ENCODE data around the gene MAML2.

DNA sequence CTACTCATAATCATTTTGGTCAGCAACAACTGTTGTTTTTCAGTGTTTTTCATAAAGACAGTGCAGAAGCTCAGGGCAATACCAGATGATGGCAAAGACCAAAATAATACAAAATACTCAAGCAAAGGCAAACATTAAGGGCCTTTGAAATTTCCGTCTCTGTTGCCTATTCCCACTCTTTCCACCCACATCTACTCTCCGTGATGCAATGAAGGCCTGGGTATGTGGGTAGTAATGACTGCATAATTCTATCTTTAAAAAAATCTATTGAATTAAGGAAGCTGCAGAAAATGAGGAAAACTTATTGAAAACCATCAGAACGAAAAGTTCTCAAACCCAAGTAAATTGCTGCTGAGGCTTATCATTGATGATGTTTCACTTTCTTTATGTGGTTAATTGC is 203.3 kb downstream of the MAML2 start:
- no peak for TF ChIP-seq XBP1 (CRISPR knock-in tag; IDR thresholded peaks at IDR 0.05)
- TF ChIP-seq CEBPG (CRISPR knock-in tag; IDR thresholded peaks at IDR 0.05) = no peak
- TF ChIP-seq ARNTL (CRISPR knock-in tag; IDR thresholded peaks at IDR 0.05) = no peak
- TF ChIP-seq JUNB (CRISPR knock-in tag; IDR thresholded peaks at IDR 0.05; ENCODE audit: borderline replicate concordance) = no peak
- TF ChIP-seq, protein P1, sequence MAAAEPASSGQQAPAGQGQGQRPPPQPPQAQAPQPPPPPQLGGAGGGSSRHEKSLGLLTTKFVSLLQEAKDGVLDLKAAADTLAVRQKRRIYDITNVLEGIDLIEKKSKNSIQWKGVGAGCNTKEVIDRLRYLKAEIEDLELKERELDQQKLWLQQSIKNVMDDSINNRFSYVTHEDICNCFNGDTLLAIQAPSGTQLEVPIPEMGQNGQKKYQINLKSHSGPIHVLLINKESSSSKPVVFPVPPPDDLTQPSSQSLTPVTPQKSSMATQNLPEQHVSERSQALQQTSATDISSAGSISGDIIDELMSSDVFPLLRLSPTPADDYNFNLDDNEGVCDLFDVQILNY (CRISPR knock-in tag; conservative IDR thresholded peaks at IDR 0.05) = no peak
- TF ChIP-seq, protein P2, sequence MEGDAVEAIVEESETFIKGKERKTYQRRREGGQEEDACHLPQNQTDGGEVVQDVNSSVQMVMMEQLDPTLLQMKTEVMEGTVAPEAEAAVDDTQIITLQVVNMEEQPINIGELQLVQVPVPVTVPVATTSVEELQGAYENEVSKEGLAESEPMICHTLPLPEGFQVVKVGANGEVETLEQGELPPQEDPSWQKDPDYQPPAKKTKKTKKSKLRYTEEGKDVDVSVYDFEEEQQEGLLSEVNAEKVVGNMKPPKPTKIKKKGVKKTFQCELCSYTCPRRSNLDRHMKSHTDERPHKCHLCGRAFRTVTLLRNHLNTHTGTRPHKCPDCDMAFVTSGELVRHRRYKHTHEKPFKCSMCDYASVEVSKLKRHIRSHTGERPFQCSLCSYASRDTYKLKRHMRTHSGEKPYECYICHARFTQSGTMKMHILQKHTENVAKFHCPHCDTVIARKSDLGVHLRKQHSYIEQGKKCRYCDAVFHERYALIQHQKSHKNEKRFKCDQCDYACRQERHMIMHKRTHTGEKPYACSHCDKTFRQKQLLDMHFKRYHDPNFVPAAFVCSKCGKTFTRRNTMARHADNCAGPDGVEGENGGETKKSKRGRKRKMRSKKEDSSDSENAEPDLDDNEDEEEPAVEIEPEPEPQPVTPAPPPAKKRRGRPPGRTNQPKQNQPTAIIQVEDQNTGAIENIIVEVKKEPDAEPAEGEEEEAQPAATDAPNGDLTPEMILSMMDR (CRISPR knock-in tag; IDR thresholded peaks at IDR 0.05) = no peak
- TF ChIP-seq POLR2A (IDR thresholded peaks at IDR 0.05; ENCODE audit: insufficient read depth in 1 of 2, low read depth in 2 of 2, low read length in 2 of 2) = no peak
- no peak for TF ChIP-seq ZNF839 (CRISPR knock-in tag; IDR thresholded peaks at IDR 0.05; ENCODE audit: borderline replicate concordance)
- TF ChIP-seq KLF6 (CRISPR knock-in tag; IDR thresholded peaks at IDR 0.05) = no peak
- TF ChIP-seq ZNF451 (CRISPR knock-in tag; IDR thresholded peaks at IDR 0.05) = no peak
- no peak for TF ChIP-seq EZH2 (conservative IDR thresholded peaks at IDR 0.05; ENCODE audit: low read depth, low read length)
- TF ChIP-seq, protein P3, sequence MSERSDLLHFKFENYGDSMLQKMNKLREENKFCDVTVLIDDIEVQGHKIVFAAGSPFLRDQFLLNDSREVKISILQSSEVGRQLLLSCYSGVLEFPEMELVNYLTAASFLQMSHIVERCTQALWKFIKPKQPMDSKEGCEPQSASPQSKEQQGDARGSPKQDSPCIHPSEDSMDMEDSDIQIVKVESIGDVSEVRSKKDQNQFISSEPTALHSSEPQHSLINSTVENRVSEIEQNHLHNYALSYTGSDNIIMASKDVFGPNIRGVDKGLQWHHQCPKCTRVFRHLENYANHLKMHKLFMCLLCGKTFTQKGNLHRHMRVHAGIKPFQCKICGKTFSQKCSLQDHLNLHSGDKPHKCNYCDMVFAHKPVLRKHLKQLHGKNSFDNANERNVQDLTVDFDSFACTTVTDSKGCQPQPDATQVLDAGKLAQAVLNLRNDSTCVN (CRISPR knock-in tag; IDR thresholded peaks at IDR 0.05; ENCODE audit: borderline replicate concordance) = no peak
- no peak for TF ChIP-seq KDM1A (CRISPR knock-in tag; IDR thresholded peaks at IDR 0.05)
- TF ChIP-seq ZNF24 (IDR thresholded peaks at IDR 0.05) = no peak
